OCI-LY3 (cell line): ENCODE measurements around the gene THRB.

Source experiments
- CTCF ChIP-seq: fragments of 200-600, 300-600 bp; sonication (generic); IDR thresholded peaks from 2 replicates; pipeline ENCODE4 v1.5.1; 2014; ENCODE audit warnings: antibody characterized with exemption, low read length, low read depth
- EZH2phosphoT487 ChIP-seq: fragments of 200-600 bp; shearing (Covaris generic); IDR thresholded peaks from 2 replicates; pipeline ENCODE4 v1.6.1; 2018; ENCODE audit warnings: antibody characterized with exemption, mixed run types, low read depth

GRCh38 chr3:24290596-24290995 lies 204.1 kb downstream of the THRB start:
- no peak for TF ChIP-seq CTCF
- no peak for TF ChIP-seq EZH2phosphoT487
